Measurements from ENCODE around the gene ADARB1. TPM values are rescaled to one million over a fixed set of nuclear protein-coding genes. Genes with fewer than 3 reads are reported as not detected.
A peak's percentile ranks its signal among the peaks of the same experiment; 100 is the strongest.

Gene ADARB1
- total RNA-seq, 1 experiment from 2014 or later: 7.9 TPM

- H3K4me1 ChIP-seq (replicated peaks): peaks cover 5% of the 10 kb centered on the region; the same call in 1 of the 2 replicates
- no peak for DNase-seq (ENCODE audit: low read depth in 1 of 2, low spot score in 2 of 2)
Observed at GRCh38 chr21:45180246-45180599, 105.8 kb downstream of the ADARB1 start.

GRCh38 chr21:45182958-45183357 lies 108.6 kb downstream of the ADARB1 start:
- no peak overlapping the region for H3K4me3 ChIP-seq
- no peak overlapping the region for H3K27ac ChIP-seq
- no peaks in the 10 kb centered on the region for H3K27me3 ChIP-seq (replicated peaks)
- H3K36me3 ChIP-seq: peaks cover 25% of the 10 kb centered on the region
- peaks cover 10% of the 10 kb centered on the region for H3K9me3 ChIP-seq (replicated peaks)
- peaks cover 5% of the 10 kb centered on the region; the same call in 1 of the 2 replicates for H3K4me1 ChIP-seq (replicated peaks)
- no peak for DNase-seq (ENCODE audit: low read depth in 1 of 2, low spot score in 2 of 2)

More at GRCh38 chr21:45180246-45180599, 105.8 kb downstream of the ADARB1 start:
- Histone ChIP-seq H3K9me3 (replicated peaks) (no peaks in the 10 kb centered on the region), H3K27me3 (replicated peaks) (no peaks in the 10 kb centered on the region), H3K36me3 (peaks cover 2% of the 10 kb centered on the region), H3K4me3 (no peak overlapping the region), H3K27ac (no peak overlapping the region)

GRCh38 chr21:45183852-45184251 lies 109.5 kb downstream of the ADARB1 start:
- H3K4me1 ChIP-seq (replicated peaks): peaks cover 5% of the 10 kb centered on the region; the same call in 1 of the 2 replicates
- H3K4me3 ChIP-seq: no peak overlapping the region
- peaks cover 10% of the 10 kb centered on the region for H3K9me3 ChIP-seq (replicated peaks)
- DNase-seq (ENCODE audit: low read depth in 1 of 2, low spot score in 2 of 2): peak in 1 of 2 experiments; percentile 7
- no peak overlapping the region for H3K27ac ChIP-seq
- no peaks in the 10 kb centered on the region for H3K27me3 ChIP-seq (replicated peaks)
- peaks cover 25% of the 10 kb centered on the region for H3K36me3 ChIP-seq

- H3K9me3 ChIP-seq (replicated peaks): peaks cover 10% of the 10 kb centered on the region
- H3K27ac ChIP-seq: no peak overlapping the region
- H3K4me3 ChIP-seq: no peak overlapping the region
- H3K36me3 ChIP-seq: peaks cover 27% of the 10 kb centered on the region
- no peaks in the 10 kb centered on the region for H3K27me3 ChIP-seq (replicated peaks)
- peaks cover 5% of the 10 kb centered on the region; the same call in 1 of the 2 replicates for H3K4me1 ChIP-seq (replicated peaks)
- DNase-seq (ENCODE audit: low read depth in 1 of 2, low spot score in 2 of 2): no peak
Observed at GRCh38 chr21:45184869-45185268, 110.5 kb downstream of the ADARB1 start.

- H3K4me3 ChIP-seq: no peak overlapping the region
- H3K36me3 ChIP-seq: peaks cover 40% of the 10 kb centered on the region
- H3K9me3 ChIP-seq (replicated peaks): peaks cover 14% of the 10 kb centered on the region
- no peak overlapping the region for H3K27ac ChIP-seq
- H3K4me1 ChIP-seq (replicated peaks): peaks cover 5% of the 10 kb centered on the region; the same call in 1 of the 2 replicates
- H3K27me3 ChIP-seq (replicated peaks): no peaks in the 10 kb centered on the region
- no peak for DNase-seq (ENCODE audit: low read depth in 1 of 2, low spot score in 2 of 2)
Observed at GRCh38 chr21:45186709-45187108, 112.3 kb downstream of the ADARB1 start.

GRCh38 chr21:45187646-45188045 lies 113.3 kb downstream of the ADARB1 start:
- DNase-seq (ENCODE audit: low read depth in 1 of 2, low spot score in 2 of 2): no peak
- Histone ChIP-seq H3K9me3 (replicated peaks) (peaks cover 14% of the 10 kb centered on the region), H3K4me1 (replicated peaks) (peaks cover 5% of the 10 kb centered on the region; the same call in 1 of the 2 replicates), H3K27me3 (replicated peaks) (no peaks in the 10 kb centered on the region), H3K27ac (no peak overlapping the region), H3K4me3 (no peak overlapping the region), H3K36me3 (peaks cover 42% of the 10 kb centered on the region)

- Histone ChIP-seq H3K4me3 (no peak overlapping the region), H3K4me1 (replicated peaks) (no peaks in the 10 kb centered on the region), H3K9me3 (replicated peaks) (peaks cover 14% of the 10 kb centered on the region), H3K36me3 (peaks cover 49% of the 10 kb centered on the region), H3K27me3 (replicated peaks) (no peaks in the 10 kb centered on the region), H3K27ac (no peak overlapping the region)
- no peak for DNase-seq (ENCODE audit: low read depth in 1 of 2, low spot score in 2 of 2)
Observed at GRCh38 chr21:45190013-45190412, 115.6 kb downstream of the ADARB1 start.

- Histone ChIP-seq H3K4me1 (replicated peaks) (no peaks in the 10 kb centered on the region), H3K27ac (no peak overlapping the region), H3K9me3 (replicated peaks) (peaks cover 9% of the 10 kb centered on the region; the same call in 1 of the 2 replicates), H3K4me3 (no peak overlapping the region), H3K36me3 (peaks cover 28% of the 10 kb centered on the region), H3K27me3 (replicated peaks) (no peaks in the 10 kb centered on the region)
- DNase-seq (ENCODE audit: low read depth in 1 of 2, low spot score in 2 of 2): no peak
Observed at GRCh38 chr21:45192332-45192731, 118.0 kb downstream of the ADARB1 start.

GRCh38 chr21:45196620-45197019 lies 122.2 kb downstream of the ADARB1 start:
- H3K27me3 ChIP-seq (replicated peaks): no peaks in the 10 kb centered on the region
- no peak overlapping the region for H3K4me3 ChIP-seq
- peaks cover 9% of the 10 kb centered on the region for H3K36me3 ChIP-seq
- DNase-seq (ENCODE audit: low read depth in 1 of 2, low spot score in 2 of 2): no peak
- H3K4me1 ChIP-seq (replicated peaks): no peaks in the 10 kb centered on the region
- no peak overlapping the region for H3K27ac ChIP-seq
- no peaks in the 10 kb centered on the region for H3K9me3 ChIP-seq (replicated peaks)

GRCh38 chr21:45199201-45199600 lies 124.8 kb downstream of the ADARB1 start:
- Histone ChIP-seq H3K4me1 (replicated peaks) (no peaks in the 10 kb centered on the region), H3K4me3 (no peak overlapping the region), H3K36me3 (no peaks in the 10 kb centered on the region; the same call in 1 of the 2 replicates), H3K27me3 (replicated peaks) (no peaks in the 10 kb centered on the region), H3K9me3 (replicated peaks) (no peaks in the 10 kb centered on the region), H3K27ac (no peak overlapping the region)
- DNase-seq (ENCODE audit: low read depth in 1 of 2, low spot score in 2 of 2): no peak

- DNase-seq (ENCODE audit: low read depth in 1 of 2, low spot score in 2 of 2): no peak
- Histone ChIP-seq H3K27ac (no peak overlapping the region), H3K27me3 (replicated peaks) (no peaks in the 10 kb centered on the region), H3K36me3 (peaks cover 3% of the 10 kb centered on the region), H3K9me3 (replicated peaks) (no peaks in the 10 kb centered on the region), H3K4me3 (no peak overlapping the region), H3K4me1 (replicated peaks) (no peaks in the 10 kb centered on the region)
Observed at GRCh38 chr21:45200031-45200430, 125.7 kb downstream of the ADARB1 start.

- Histone ChIP-seq H3K27ac (no peak overlapping the region), H3K4me3 (no peak overlapping the region), H3K4me1 (replicated peaks) (no peaks in the 10 kb centered on the region), H3K27me3 (replicated peaks) (no peaks in the 10 kb centered on the region), H3K9me3 (replicated peaks) (no peaks in the 10 kb centered on the region), H3K36me3 (peaks cover 5% of the 10 kb centered on the region)
- no peak for DNase-seq (ENCODE audit: low read depth in 1 of 2, low spot score in 2 of 2)
Observed at GRCh38 chr21:45200581-45201296, 126.4 kb downstream of the ADARB1 start.

GRCh38 chr21:45202344-45202743 lies 128.0 kb downstream of the ADARB1 start:
- no peak for DNase-seq (ENCODE audit: low read depth in 1 of 2, low spot score in 2 of 2)
- H3K36me3 ChIP-seq: peaks cover 5% of the 10 kb centered on the region
- H3K27me3 ChIP-seq (replicated peaks): no peaks in the 10 kb centered on the region
- no peaks in the 10 kb centered on the region for H3K4me1 ChIP-seq (replicated peaks)
- no peaks in the 10 kb centered on the region for H3K9me3 ChIP-seq (replicated peaks)
- no peak overlapping the region for H3K4me3 ChIP-seq
- no peak overlapping the region for H3K27ac ChIP-seq

GRCh38 chr21:45202889-45203288 lies 128.5 kb downstream of the ADARB1 start:
- H3K4me3 ChIP-seq: no peak overlapping the region
- no peaks in the 10 kb centered on the region for H3K27me3 ChIP-seq (replicated peaks)
- no peaks in the 10 kb centered on the region for H3K9me3 ChIP-seq (replicated peaks)
- no peak overlapping the region for H3K27ac ChIP-seq
- H3K4me1 ChIP-seq (replicated peaks): no peaks in the 10 kb centered on the region
- DNase-seq (ENCODE audit: low read depth in 1 of 2, low spot score in 2 of 2): no peak
- peaks cover 5% of the 10 kb centered on the region for H3K36me3 ChIP-seq
